HG02678 (cell line): Measurements from ENCODE around the gene PTGR1.
A peak's percentile ranks its signal among the peaks of the same experiment; 100 is the strongest.

Experiments
- ATAC-seq: cut with Tn5 transposase; IDR thresholded peaks from one replicate; pipeline ENCODE4 v1.9.1; 2021; ENCODE audit warnings: mild to moderate bottlenecking, moderate library complexity; ENCODE audit not compliant: unreplicated experiment

Gene PTGR1

DNA sequence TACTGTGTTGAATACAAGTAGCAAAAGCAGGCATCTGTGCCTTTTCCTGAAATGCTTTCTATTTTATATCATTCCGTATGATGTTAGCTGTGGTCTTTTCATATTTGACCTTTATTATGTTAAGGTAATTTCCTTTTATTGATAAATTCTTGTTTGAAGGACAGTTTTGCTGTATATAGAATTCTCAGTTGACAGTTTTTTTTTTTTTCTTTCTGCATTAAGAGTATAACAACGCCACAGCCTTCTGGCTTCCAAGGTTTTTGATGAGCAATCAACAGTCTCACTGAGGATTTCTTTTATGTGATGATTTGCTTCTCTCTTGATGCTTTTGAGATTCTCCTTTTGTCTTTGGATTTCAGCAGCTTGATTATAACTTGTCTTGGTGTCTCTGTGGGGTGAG is 50.8 kb downstream of the PTGR1 start:
- no peak for ATAC-seq

DNA sequence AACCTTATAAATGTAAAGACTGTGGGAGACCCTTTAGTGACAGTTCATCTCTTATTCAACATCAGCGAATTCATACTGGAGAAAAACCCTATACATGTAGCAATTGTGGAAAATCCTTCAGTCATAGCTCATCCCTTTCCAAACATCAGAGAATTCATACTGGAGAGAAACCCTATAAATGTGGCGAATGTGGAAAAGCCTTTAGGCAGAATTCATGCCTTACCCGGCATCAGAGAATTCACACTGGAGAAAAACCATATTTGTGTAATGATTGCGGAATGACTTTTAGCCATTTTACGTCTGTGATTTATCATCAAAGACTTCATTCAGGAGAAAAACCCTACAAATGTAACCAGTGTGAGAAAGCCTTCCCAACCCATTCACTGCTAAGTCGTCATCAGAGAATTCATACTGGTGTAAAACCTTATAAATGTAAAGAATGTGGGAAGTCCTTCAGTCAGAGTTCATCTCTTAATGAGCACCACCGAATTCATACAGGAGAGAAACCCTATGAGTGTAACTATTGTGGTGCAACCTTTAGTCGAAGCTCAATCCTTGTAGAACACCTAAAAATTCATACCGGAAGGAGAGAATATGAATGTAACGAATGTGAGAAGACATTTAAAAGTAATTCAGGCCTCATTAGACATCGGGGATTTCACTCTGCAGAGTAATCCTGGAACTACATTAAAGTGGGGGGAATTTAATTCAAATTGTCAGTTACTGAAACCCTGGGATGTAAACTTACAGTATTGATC is 56.8 kb downstream of the PTGR1 start:
- ATAC-seq = no peak

DNA sequence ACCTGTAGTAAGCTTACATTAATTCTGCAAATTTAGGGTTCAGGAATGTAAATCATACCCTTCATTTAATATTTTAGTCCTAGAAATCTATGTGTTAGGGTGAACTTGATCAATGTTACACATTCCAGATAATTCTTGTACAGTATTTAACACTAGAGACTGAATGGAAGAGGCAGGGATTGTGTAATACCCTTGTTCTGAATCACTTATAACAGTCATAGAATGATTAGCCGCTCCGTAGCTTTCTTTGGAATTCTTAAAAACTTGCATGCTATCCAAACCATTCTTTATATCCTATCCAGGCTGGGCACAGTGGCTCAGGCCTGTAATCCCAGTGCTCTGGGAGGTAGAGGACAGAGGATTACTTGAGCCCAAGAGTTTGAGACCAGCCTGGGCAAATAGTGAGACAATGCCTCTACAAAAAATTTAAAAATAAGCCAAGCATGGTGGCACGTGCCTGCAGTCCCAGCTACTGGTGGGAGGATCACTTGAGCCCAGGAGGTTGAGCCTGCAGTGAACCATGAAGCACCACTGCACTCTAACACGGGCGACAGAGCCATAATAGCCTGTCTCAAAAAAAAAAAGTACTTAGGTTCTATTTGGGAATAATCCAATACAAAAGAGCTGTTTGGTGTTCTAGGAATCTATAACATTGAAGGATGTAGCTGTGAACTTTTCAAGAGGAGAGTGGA is 66.2 kb downstream of the PTGR1 start:
- no peak for ATAC-seq

DNA sequence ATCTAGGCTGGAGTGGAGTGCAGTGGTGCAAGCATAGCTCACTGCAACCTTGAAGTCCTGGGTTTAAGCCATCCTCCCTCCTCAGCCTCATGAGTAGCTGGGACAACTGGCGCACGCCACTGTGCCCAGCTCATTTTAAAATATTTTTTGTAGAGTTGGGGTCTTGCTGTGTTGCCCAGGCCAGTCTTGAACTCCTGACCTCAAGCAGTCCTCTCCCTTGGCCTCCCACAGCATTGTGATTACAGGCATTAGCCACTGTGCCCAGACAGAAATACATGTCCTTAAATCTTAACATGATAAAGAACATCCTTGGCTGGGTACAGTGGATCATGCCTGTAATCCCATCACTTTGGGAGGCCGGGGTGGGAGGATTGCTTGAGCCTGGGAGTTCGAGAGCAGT is 67.7 kb downstream of the PTGR1 start:
- no peak for ATAC-seq

DNA sequence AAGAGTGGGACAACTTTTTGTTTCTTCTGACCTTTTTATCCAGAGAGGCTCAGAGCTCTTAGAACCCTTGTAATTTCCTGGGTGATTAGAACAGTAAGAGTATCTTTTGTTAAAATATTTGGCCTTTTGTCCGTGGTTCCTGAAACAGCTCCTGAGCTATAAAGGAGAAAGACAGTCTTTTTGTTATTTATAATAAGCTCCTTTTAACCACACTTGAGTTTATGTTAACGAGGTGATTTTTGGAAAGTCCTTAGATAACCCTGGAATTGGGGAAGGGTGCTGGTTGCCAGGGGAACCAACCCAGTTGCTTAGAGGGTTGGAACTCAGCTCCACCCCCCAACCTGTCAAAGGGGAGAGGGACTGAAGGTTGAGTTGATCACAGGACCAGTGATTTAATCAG is 69.7 kb downstream of the PTGR1 start:
- ATAC-seq = no peak

DNA sequence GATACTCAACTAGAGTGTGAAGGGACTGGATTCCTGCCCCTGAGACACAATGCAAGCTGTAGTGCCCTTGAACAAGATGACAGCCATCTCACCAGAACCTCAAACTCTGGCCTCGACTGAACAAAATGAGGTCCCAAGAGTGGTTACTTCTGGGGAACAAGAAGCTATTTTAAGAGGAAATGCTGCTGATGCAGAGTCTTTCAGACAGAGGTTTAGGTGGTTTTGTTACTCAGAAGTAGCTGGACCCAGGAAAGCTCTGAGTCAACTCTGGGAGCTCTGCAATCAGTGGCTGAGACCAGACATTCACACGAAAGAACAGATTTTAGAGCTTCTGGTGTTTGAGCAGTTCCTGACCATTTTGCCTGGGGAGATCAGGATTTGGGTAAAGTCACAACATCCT is 72.1 kb downstream of the PTGR1 start:
- no peak for ATAC-seq

DNA sequence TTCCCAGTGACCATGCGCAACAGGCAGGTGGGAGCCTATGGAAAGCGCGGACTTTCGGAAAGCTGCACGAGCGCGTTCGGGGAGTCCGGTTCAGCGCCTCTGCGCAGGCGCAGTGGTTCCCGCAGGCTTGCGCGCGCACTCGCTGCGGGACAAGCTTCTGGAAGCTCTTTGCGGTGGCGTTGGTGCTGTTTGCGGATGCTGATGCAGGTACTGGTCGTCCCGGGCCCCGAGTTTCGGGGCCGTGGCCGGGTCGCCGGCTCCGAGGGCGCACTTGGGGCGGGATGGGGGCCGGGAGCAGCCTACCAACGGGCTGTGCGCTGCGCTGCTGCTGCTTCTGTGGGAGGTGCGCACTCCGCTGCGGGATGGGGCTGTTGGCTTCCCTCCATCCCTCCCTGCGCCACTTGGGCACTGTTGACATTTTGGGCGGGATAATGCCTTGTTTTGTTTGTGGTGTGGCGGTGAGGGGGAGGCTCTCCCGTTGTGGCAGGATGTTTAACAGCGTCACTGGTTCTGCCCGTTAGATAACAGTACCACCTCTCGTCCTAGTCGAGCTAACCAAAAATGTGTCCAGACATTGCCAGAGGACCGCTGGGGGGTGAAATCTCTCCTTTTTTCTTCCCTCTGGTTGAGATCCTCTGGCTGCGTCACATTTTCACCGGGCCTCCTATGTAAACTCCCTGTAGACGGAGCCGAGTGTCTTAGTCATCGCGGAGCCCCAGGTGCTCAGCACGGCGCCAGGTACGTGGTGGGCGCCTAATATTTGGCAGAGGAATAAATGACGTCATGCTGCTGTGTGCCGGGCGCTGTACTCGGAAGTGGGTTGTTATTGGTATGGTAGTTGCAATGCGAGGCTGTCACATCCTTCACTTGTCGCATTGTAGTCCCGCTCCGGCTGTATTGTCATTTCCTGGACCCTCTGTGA is 74.1 kb downstream of the PTGR1 start, which contains the start of gene ZNF483:
Gene ZNF483 (plus strand): TSS at position 124 of the 922 bp plus-strand sequence. CDS start 2,217 bp downstream, outside the sequence.
- ATAC-seq = peak; percentile 58

DNA sequence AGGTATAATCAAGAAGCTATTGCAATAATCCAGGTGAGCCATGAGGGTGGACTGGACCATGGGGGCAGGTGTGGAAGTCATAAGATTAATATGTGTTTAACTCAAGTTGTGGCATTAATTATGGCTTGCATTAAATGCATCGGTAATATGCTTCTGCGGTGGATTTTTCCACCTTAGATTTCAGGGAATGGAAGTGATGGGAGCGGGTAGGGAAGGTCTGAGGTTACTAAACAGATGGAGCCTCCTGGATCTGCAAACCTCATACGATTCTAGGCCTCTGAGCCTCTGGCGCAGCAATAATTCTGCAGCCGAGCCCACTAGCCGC is 74.8 kb downstream of the PTGR1 start:
- ATAC-seq = no peak

DNA sequence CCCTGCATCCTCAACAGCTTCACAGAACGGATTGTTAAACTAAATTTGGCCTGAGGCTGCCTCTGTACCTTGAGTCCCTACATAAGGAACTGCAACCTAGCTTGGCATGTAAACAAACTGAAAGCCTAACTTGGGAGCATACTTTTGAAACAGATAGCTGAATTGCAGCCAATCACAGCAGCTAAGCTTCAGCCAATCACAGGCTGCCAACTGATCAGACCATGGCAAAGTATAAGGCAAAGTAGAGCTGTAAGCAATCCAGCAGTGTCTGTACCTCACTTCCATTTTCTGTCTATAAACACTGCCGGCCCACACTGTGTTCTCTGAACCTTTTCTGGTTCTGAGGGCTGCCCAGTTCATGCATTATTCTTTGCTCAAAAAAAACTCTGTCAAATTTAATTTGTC is 83.4 kb downstream of the PTGR1 start:
- no peak for ATAC-seq

DNA sequence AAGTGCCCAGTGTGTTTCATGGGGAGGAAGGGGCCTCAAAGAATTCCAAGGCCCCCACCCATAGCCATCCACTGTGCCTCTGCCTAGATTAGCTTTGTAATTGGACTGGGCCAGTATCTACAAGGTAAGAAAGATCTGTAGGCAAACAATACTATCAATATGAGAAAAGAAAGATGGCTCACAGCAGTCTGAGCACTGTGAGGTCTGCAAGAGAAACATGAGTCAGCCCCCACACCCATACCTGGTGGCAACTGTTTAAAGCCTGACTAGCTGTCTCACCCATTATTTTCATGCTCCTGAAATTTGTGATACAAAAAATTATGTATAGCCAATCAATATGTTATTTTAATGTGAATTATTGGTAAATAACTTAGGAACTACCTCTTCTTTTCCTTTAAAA is 84.5 kb downstream of the PTGR1 start:
- ATAC-seq = no peak
